RWPE2 (cell line): ENCODE results near the gene MARF1.
"Not testable (repeated sequence)": the region's sequence is repeated elsewhere in the genome, so short reads cannot be mapped to it uniquely, and the experiment has no call there.

Experiments
- ATAC-seq: fragments of 200-7000 bp; cut with Tn5 transposase; 3 replicates; pipeline ENCODE4 v1.9.1; 2021; ENCODE audit warnings: low read depth
- DNase-seq: peaks from one replicate; pipeline ENCODE4 v3.0.0-alpha.2; 2020; ENCODE audit warnings: low spot score
- H3K27ac ChIP-seq: fragments of 450-650 bp; 2 replicates; pipeline ENCODE4 v1.5.1; 2017; ENCODE audit warnings: mild to moderate bottlenecking; ENCODE audit not compliant: poor library complexity, severe bottlenecking
- H3K27me3 ChIP-seq: fragments of 250-450 bp; sonication (Bioruptor Pico); 2 replicates; pipeline ENCODE4 v1.5.1; 2021; ENCODE audit warnings: mild to moderate bottlenecking, moderate library complexity; ENCODE audit not compliant: insufficient read depth, poor library complexity, severe bottlenecking
- H3K36me3 ChIP-seq: fragments of 250-450 bp; sonication (Bioruptor Pico); 2 replicates; pipeline ENCODE4 v1.5.1; 2020; ENCODE audit warnings: low read depth, mild to moderate bottlenecking, moderate library complexity
- H3K4me1 ChIP-seq: fragments of 250-450 bp; sonication (Bioruptor Pico); 2 replicates; pipeline ENCODE4 v1.5.1; 2021; ENCODE audit warnings: mild to moderate bottlenecking, moderate library complexity; ENCODE audit not compliant: insufficient read depth, poor library complexity, severe bottlenecking
- H3K4me3 ChIP-seq: fragments of 250-450 bp; sonication (Bioruptor Pico); 2 replicates; pipeline ENCODE4 v1.5.1; 2021; ENCODE audit warnings: mild to moderate bottlenecking, moderate library complexity; ENCODE audit not compliant: severe bottlenecking
- H3K9me3 ChIP-seq: fragments of 250-450 bp; sonication (Bioruptor Pico); 2 replicates; pipeline ENCODE4 v1.5.1; 2021; ENCODE audit warnings: mild to moderate bottlenecking, moderate library complexity; ENCODE audit not compliant: severe bottlenecking
- CTCF ChIP-seq: fragments of 450-650 bp; IDR thresholded peaks from one replicate; pipeline ENCODE4 v1.5.1; 2017; ENCODE audit warnings: mild to moderate bottlenecking, moderate library complexity; ENCODE audit not compliant: poor library complexity, severe bottlenecking

The MARF1 gene

GRCh38 chr16:15674571-15674970 lies 31.6 kb upstream of the MARF1 start:
- TF ChIP-seq CTCF = no peak
- H3K4me1 ChIP-seq = peaks cover 28% of the 10 kb centered on the region
- DNase-seq (no peak), ATAC-seq (no peak)
- H3K27ac ChIP-seq = no peak overlapping the region
- peaks cover 88% of the 10 kb centered on the region for H3K36me3 ChIP-seq
- H3K27me3 ChIP-seq = no peaks in the 10 kb centered on the region
- H3K4me3 ChIP-seq = no peak overlapping the region
- H3K9me3 ChIP-seq = no peaks in the 10 kb centered on the region

- no peak for TF ChIP-seq CTCF
- Histone ChIP-seq H3K4me1 (peaks cover 31% of the 10 kb centered on the region), H3K36me3 (peaks cover 88% of the 10 kb centered on the region), H3K4me3 (no peak overlapping the region), H3K27ac (peak overlapping the region; percentile 92), H3K27me3 (no peaks in the 10 kb centered on the region), H3K9me3 (no peaks in the 10 kb centered on the region)
- DNase-seq = peak; percentile 94
- peak; percentile 99 for ATAC-seq
Observed at GRCh38 chr16:15672514-15673167, 29.7 kb upstream of the MARF1 start.

- not testable (repeated sequence) for H3K27me3 ChIP-seq, H3K4me3 ChIP-seq, H3K9me3 ChIP-seq, DNase-seq
- peaks cover 86% of the 10 kb centered on the region for H3K36me3 ChIP-seq
- peak; percentile 2; the same call in 1 of the 3 replicates for ATAC-seq
- peaks cover 31% of the 10 kb centered on the region for H3K4me1 ChIP-seq
- H3K27ac ChIP-seq = peak overlapping the region; percentile 92
Observed at GRCh38 chr16:15672127-15672513, 29.2 kb upstream of the MARF1 start.

- H3K9me3 ChIP-seq = no peaks in the 10 kb centered on the region
- H3K4me3 ChIP-seq = no peak overlapping the region
- no peaks in the 10 kb centered on the region for H3K27me3 ChIP-seq
- no peak for ATAC-seq
- H3K27ac ChIP-seq = peak overlapping the region; percentile 92
- DNase-seq = no peak
- peaks cover 31% of the 10 kb centered on the region for H3K4me1 ChIP-seq
- peaks cover 86% of the 10 kb centered on the region for H3K36me3 ChIP-seq
- no peak for TF ChIP-seq CTCF
Observed at GRCh38 chr16:15671530-15672117, 28.7 kb upstream of the MARF1 start.

- no peak overlapping the region for H3K4me3 ChIP-seq
- TF ChIP-seq CTCF = no peak
- ATAC-seq (no peak), DNase-seq (no peak)
- H3K36me3 ChIP-seq = peaks cover 92% of the 10 kb centered on the region
- peaks cover 18% of the 10 kb centered on the region for H3K4me1 ChIP-seq
- no peak overlapping the region for H3K27ac ChIP-seq
- H3K9me3 ChIP-seq = no peaks in the 10 kb centered on the region
- no peaks in the 10 kb centered on the region for H3K27me3 ChIP-seq
Observed at GRCh38 chr16:15667091-15667742, 24.3 kb upstream of the MARF1 start.
